HepG2 (cell line): ENCODE data around the gene MTRFR. TPM values are rescaled to one million over a fixed set of nuclear protein-coding genes. Genes with fewer than 3 reads are reported as not detected.

Experiments used
- ETS1 ChIP-seq: sonication (generic); formaldehyde crosslinking; IDR thresholded peaks from 2 replicates; pipeline ENCODE4 v1.4.0; 2020; ENCODE audit warnings: missing genetic modification reagents
- HBP1 ChIP-seq: IDR thresholded peaks from 2 replicates; pipeline ENCODE4 v1.6.1; 2016; ENCODE audit warnings: low read depth, control low read depth
- JARID2 ChIP-seq: sonication (generic); formaldehyde crosslinking; IDR thresholded peaks from 2 replicates; pipeline ENCODE4 v1.8.1; 2023; ENCODE audit warnings: missing genetic modification reagents, inconsistent platforms; ENCODE audit not compliant: insufficient replicate concordance
- SALL2 ChIP-seq: sonication (generic); formaldehyde crosslinking; IDR thresholded peaks from 2 replicates; pipeline ENCODE4 v1.8.1; 2023; ENCODE audit warnings: mild to moderate bottlenecking, missing genetic modification reagents, inconsistent platforms
- SP2 ChIP-seq: sonication (generic); formaldehyde crosslinking; IDR thresholded peaks from 2 replicates; pipeline ENCODE4 v1.5.1; 2020; ENCODE audit warnings: mild to moderate bottlenecking, missing genetic modification reagents
- ZNF552 ChIP-seq: sonication (generic); formaldehyde crosslinking; IDR thresholded peaks from 2 replicates; pipeline ENCODE4 v1.9.0; 2022; ENCODE audit warnings: missing genetic modification reagents, mild to moderate bottlenecking, borderline replicate concordance
- ZNF629 ChIP-seq: sonication (generic); formaldehyde crosslinking; conservative IDR thresholded peaks from 2 replicates; pipeline ENCODE4 v1.5.0; 2020; ENCODE audit warnings: missing genetic modification reagents
- ZNF652 ChIP-seq: IDR thresholded peaks from 2 replicates; pipeline ENCODE4 v1.6.1; 2016; ENCODE audit warnings: low read depth, borderline replicate concordance
- ZNF737 ChIP-seq: sonication (generic); formaldehyde crosslinking; IDR thresholded peaks from 2 replicates; pipeline ENCODE4 v1.5.0; 2020; ENCODE audit warnings: missing genetic modification reagents, mild to moderate bottlenecking, borderline replicate concordance
- ZUFSP ChIP-seq: sonication (generic); formaldehyde crosslinking; IDR thresholded peaks from 2 replicates; pipeline ENCODE4 v1.9.0; 2021; ENCODE audit warnings: missing genetic modification reagents, mild to moderate bottlenecking, borderline replicate concordance
- polyA plus RNA-seq, 8 experiments: library from polyadenylated mRNA; depleted of rRNA in 3 of 8; stranded (reverse) in 7 of 8; unstranded in 1 of 8; fragments of >200 nt; fragmentation: Illumina TruSeq in 4 of 8; extraction: Trizol in 4 of 8; gene quantifications; 2 replicates each; pipeline versions ENCODE4 v1.2.1 to v1.2.3, GENCODE V29; 2011 to 2016; ENCODE audit warnings: low read depth in 4 of 8, missing spikeins in 1 of 8, mixed read lengths in 1 of 8; ENCODE audit not compliant: insufficient read depth in 1 of 8
- total RNA-seq, 5 experiments: library from RNA; depleted of rRNA; stranded (reverse); fragments of >200 nt; fragmentation: Illumina TruSeq; extraction: Trizol; gene quantifications; 2 replicates each; pipeline ENCODE4 v1.2.3, GENCODE V29; 2016; ENCODE audit warnings: low read depth in 1 of 5
- TF ChIP-seq, protein P1 (sequence below): sonication (generic); formaldehyde crosslinking; IDR thresholded peaks from 2 replicates; pipeline ENCODE4 v1.4.0; 2020; ENCODE audit warnings: missing genetic modification reagents
- TF ChIP-seq, protein P2 (sequence below): sonication (generic); formaldehyde crosslinking; IDR thresholded peaks from 2 replicates; pipeline ENCODE4 v1.4.0; 2020; ENCODE audit warnings: missing genetic modification reagents, borderline replicate concordance

The MTRFR gene
- total and polyA plus RNA-seq, 2 of the 13 experiments (the other 11 are each of a cell fraction or from before 2014, with no cell fraction given), result 7.1 to 9.9 TPM

- TF ChIP-seq HBP1 (CRISPR knock-in tag) (peak; percentile 46; the same call in 1 of the 2 replicates), ZNF629 (CRISPR knock-in tag) (no peak; the same call in none of the 2 replicates), ETS1 (no peak), SP2 (CRISPR knock-in tag) (no peak), ZNF552 (CRISPR knock-in tag) (no peak), ZUFSP (CRISPR knock-in tag) (no peak), ZNF737 (CRISPR knock-in tag) (no peak), JARID2 (CRISPR knock-in tag) (no peak), SALL2 (CRISPR knock-in tag) (no peak), ZNF652 (CRISPR knock-in tag) (no peak)
- TF ChIP-seq, protein P1, sequence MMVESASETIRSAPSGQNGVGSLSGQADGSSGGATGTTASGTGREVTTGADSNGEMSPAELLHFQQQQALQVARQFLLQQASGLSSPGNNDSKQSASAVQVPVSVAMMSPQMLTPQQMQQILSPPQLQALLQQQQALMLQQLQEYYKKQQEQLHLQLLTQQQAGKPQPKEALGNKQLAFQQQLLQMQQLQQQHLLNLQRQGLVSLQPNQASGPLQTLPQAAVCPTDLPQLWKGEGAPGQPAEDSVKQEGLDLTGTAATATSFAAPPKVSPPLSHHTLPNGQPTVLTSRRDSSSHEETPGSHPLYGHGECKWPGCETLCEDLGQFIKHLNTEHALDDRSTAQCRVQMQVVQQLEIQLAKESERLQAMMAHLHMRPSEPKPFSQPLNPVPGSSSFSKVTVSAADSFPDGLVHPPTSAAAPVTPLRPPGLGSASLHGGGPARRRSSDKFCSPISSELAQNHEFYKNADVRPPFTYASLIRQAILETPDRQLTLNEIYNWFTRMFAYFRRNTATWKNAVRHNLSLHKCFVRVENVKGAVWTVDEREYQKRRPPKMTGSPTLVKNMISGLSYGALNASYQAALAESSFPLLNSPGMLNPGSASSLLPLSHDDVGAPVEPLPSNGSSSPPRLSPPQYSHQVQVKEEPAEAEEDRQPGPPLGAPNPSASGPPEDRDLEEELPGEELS (CRISPR knock-in tag), result peak; percentile 30; the same call in 1 of the 2 replicates
- TF ChIP-seq, protein P2, sequence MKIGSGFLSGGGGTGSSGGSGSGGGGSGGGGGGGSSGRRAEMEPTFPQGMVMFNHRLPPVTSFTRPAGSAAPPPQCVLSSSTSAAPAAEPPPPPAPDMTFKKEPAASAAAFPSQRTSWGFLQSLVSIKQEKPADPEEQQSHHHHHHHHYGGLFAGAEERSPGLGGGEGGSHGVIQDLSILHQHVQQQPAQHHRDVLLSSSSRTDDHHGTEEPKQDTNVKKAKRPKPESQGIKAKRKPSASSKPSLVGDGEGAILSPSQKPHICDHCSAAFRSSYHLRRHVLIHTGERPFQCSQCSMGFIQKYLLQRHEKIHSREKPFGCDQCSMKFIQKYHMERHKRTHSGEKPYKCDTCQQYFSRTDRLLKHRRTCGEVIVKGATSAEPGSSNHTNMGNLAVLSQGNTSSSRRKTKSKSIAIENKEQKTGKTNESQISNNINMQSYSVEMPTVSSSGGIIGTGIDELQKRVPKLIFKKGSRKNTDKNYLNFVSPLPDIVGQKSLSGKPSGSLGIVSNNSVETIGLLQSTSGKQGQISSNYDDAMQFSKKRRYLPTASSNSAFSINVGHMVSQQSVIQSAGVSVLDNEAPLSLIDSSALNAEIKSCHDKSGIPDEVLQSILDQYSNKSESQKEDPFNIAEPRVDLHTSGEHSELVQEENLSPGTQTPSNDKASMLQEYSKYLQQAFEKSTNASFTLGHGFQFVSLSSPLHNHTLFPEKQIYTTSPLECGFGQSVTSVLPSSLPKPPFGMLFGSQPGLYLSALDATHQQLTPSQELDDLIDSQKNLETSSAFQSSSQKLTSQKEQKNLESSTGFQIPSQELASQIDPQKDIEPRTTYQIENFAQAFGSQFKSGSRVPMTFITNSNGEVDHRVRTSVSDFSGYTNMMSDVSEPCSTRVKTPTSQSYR (CRISPR knock-in tag), result peak; percentile 67; the same call in 1 of the 2 replicates
These were observed 60.0 kb downstream of the MTRFR start (continued) for GRCh38 chr12:123293178-123293760.
